GM19455 (cell line): ENCODE data around the gene MAPK13.

Experiments
- ATAC-seq: cut with Tn5 transposase; IDR thresholded peaks from one replicate; pipeline ENCODE4 v1.9.1; 2021; ENCODE audit not compliant: unreplicated experiment

Gene MAPK13

GRCh38 chr6:36142971-36143838, 12.9 kb downstream of the MAPK13 start:
- no peak for ATAC-seq

- no peak for ATAC-seq
Measured at GRCh38 chr6:36145495-36145894, 15.2 kb downstream of the MAPK13 start.

- no peak for ATAC-seq
Measured at GRCh38 chr6:36147294-36147693, 17.0 kb downstream of the MAPK13 start.

DNA sequence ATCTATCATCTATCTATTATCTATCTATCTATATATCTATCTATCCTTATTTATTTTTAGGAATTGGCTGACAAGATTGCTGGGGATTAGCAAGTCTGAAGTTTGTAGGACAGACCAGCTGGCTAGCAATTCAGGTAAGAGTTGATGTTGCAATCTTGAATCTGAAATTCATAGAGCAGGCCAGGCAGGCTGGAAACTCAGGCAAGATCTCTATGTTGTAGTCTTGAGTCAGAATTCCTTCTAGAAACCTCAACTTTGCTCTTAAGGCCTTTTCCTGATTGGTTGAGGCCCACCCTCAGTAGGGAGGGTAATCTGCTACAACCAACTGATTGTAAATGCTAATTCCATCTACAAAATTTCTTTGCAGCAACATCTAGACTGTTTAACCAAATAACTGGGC, 19.2 kb downstream of the MAPK13 start:
- ATAC-seq = no peak

DNA sequence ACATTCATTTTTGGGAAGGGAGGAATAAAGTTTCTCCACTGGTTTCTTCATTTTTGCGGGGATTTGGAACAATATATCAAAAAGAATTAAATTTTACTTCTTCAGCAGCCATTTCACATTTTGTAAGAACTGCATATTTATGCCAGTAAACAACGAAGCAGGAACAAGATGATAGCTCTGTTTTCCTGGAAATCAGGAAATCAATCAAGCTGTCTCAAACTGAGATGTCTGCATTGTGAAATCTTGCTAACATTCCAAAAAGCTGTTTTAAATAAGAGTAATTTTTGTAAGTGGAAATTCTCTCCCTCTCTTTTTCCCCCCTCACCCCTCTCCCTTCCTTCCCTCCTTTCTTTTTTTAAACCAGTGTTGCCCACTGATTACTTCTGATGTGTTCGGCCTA, 20.0 kb downstream of the MAPK13 start:
- ATAC-seq = no peak

GRCh38 chr6:36154286-36154685, 24.0 kb downstream of the MAPK13 start:
- no peak for ATAC-seq

- no peak for ATAC-seq
Measured at GRCh38 chr6:36155662-36156061, 25.3 kb downstream of the MAPK13 start.

DNA sequence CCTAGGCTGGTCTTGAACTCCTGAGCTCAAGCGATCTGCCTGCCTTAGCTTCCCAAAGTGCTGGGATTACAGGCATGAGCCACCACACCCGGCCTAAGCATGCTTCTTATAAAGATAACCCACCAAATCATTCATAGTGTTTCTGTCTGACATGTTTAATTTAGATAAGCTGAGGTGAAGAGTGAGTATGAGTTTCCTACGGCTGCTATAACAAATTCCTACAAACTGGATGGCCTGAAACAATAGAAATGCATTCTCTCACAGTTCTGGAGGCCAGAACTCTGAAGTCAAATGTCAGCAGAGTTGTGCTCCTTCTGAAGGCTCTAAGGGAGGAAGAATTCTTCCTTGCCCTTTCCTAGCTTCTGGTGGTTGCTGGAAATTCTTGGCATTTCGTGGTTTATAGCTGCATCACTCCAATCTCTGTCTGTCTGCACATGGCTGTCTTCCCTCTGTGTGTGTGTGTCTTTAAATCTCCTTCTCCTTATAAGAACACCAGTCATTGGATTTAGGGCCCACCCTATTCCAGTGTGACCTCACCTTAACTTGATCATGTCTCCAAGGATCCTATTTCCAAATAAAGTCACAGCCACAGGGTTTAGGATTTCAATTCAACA, 29.9 kb downstream of the MAPK13 start:
- ATAC-seq = no peak

DNA sequence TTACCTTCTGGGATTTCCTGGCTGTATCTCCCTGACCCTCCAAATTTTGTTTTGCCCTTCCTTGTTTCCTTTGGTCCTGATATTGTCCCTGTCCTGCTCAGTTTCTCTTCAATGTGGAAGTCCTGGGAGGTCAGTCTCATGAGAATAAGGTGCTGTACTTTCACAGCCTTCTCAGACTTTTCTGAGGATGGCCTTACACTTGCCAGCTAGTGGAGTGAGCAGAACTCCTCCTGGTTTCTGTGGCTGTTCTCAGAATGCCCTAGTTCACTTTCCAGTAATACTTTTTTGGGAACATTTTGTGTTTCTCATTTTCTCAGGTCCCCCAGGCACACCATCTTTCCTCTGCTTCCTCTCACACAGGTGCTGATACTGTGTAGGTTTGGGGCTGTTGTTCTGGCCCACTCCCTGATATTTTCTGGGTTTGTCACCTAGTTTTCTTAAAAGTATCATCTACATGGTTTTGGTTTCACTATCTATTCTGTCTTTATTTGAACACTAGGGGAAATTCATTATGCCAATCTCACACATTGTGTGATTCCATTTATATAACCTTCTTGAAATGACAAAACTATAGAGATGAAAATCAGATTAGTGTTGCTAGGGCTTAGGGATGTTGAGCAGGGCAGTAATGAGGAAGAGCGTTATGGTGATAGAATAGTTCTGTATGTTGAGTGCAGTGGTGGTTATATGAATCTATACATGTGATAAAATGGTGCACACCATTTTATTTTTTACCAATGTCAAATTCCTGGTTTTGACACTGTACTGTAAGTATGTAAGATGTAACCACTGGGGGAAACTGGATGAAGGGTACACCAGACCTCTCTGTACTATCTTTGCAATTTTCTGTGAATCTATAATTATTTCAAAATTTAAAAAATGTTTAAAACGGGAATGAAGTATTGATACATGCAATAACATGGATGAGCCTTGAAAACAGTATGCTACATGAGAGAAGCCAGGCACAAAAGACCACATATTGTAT, 39.0 kb downstream of the MAPK13 start:
- ATAC-seq = no peak

GRCh38 chr6:36170704-36171103, 40.4 kb downstream of the MAPK13 start:
- ATAC-seq = no peak

DNA sequence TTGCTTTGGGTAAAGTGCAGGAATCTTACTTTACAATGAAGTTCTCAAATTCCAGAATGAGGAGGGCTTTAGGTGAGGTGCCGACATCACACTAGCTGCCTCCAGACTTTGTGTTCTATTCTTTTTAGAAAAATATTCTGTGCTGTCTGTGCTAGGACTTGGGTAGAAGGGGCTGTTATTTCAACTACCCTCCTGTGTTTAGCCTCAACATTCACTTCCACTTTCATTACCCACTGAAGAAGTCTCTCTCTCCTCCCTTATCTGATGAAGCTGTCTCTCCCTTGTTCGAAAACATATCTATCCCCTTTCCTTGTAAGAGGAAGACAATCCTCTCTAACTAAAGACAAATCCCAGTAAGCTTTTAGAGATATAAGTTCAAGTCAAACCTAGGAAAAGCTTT, 41.3 kb downstream of the MAPK13 start:
- no peak for ATAC-seq

GRCh38 chr6:36177166-36177565, 46.9 kb downstream of the MAPK13 start:
- no peak for ATAC-seq

DNA sequence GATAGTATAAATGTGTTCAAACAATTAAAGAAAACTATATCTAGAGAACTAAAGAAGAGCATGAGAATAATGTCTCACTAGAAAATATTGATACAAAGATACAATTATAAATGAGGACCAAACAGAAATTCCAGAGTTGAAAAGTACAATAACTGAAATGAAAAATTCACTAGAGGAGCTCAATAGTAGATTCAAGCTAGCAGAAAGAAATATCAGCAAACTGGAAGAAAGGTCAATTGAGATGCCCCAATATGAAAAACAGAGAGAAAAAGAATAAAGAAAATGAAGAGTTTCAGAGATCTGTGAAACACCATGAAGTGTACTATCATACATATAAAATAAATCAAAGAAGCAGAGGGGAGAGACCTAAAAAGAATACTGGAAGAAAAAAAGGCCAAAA, 48.2 kb downstream of the MAPK13 start:
- no peak for ATAC-seq

- ATAC-seq = no peak
Measured at GRCh38 chr6:36180126-36180525, 49.8 kb downstream of the MAPK13 start.

DNA sequence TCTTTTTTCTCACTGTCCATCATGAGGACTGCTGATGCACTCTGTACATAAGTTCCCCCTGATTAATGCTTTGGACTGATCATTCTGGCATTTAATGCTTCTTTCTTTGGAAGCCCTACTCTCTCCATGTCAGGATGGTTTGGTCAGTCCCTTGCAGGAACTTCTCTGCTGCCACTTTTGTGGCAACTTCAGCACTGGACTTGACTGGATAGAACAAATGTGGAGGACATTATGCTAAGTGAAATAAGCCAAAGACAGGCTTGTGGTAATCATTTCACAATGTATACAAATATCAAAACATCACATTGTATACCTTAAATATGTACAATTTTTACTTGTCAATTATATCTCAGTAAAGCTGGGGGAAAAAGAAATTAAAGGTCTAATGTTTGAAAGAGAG, 54.0 kb downstream of the MAPK13 start:
- ATAC-seq = no peak

DNA sequence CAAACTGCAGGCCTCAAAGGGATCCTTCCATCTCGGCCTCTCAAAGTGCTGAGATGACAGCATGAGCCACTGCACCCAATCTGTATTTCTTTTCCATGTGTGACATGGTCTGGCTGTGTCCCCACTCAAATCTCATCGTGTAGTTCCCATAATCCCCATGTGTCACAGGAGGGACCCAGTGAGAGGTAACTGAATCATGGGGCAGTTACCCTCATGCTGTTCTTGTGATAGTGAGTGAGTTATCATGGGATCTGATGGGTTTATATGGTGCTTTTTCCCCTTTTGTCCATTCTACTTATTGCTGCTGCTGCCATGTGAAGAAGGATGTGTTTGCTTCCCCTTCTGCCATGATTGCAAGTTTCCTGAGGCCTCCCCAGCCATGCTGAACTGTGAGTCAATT, 55.9 kb downstream of the MAPK13 start:
- ATAC-seq = no peak

GRCh38 chr6:36187446-36187845, 57.1 kb downstream of the MAPK13 start:
- no peak for ATAC-seq
